ENCODE measurements around the gene UBL3.
A peak's percentile ranks its signal among the peaks of the same experiment; 100 is the strongest.

The UBL3 gene

GRCh38 chr13:29849071-29849631 is 1.3 kb downstream of the UBL3 start:
- DNase-seq (ENCODE audit: insufficient read length, low spot score) (no peak), FAIRE-seq (no peak)
- TF ChIP-seq POLR2A (IDR thresholded peaks at IDR 0.05; ENCODE audit: low read depth, low read length), result no peak

GRCh38 chr13:29847501-29847983 is 2.9 kb downstream of the UBL3 start:
- DNase-seq (ENCODE audit: insufficient read length, low spot score), result no peak
- no peak for FAIRE-seq
- no peak for TF ChIP-seq POLR2A (IDR thresholded peaks at IDR 0.05; ENCODE audit: low read depth, low read length)

GRCh38 chr13:29846475-29847256 is 3.8 kb downstream of the UBL3 start:
- no peak for DNase-seq (ENCODE audit: insufficient read length, low spot score)
- peak; percentile 65 for FAIRE-seq
- no peak for TF ChIP-seq POLR2A (IDR thresholded peaks at IDR 0.05; ENCODE audit: low read depth, low read length)

DNA sequence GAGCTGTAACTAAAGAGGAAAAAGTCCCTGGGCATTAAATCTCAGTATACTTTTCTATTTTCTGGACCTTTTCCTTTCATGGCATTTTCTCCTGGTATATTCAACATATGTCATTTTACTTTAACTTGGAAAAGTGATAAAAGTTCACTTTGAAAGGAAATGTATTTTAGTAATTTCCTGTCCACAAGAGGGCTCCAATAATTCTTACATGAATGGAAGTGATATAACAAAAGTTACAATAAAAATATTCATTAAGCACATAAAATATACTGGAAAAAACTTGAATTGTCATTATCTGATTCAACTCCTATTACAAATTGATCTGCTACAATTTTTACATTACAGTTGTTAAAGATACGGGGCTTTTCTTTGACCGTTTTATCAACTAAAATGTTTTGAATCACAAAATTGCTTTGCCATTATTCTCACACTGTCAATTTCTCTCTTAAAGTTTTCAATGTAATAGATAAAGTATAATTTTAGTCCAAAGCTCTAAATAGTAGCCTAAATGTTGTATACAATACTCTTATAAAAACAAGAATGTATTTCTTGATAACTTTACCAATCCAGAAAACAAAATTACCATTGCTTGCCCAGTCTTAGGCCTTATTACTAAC is 4.9 kb downstream of the UBL3 start:
- TF ChIP-seq POLR2A (IDR thresholded peaks at IDR 0.05; ENCODE audit: low read depth, low read length), result no peak
- no peak for FAIRE-seq
- no peak for DNase-seq (ENCODE audit: insufficient read length, low spot score)

- TF ChIP-seq POLR2A (IDR thresholded peaks at IDR 0.05; ENCODE audit: low read depth, low read length), result no peak
- DNase-seq (ENCODE audit: insufficient read length, low spot score) (no peak), FAIRE-seq (peak; percentile 83)
These were observed 6.0 kb downstream of the UBL3 start for GRCh38 chr13:29844441-29844840.

GRCh38 chr13:29840585-29840984 is 9.8 kb downstream of the UBL3 start:
- DNase-seq (ENCODE audit: insufficient read length, low spot score), result no peak
- TF ChIP-seq POLR2A (IDR thresholded peaks at IDR 0.05; ENCODE audit: low read depth, low read length), result no peak
- FAIRE-seq, result no peak

- no peak for FAIRE-seq
- no peak for DNase-seq (ENCODE audit: insufficient read length, low spot score)
- TF ChIP-seq POLR2A (IDR thresholded peaks at IDR 0.05; ENCODE audit: low read depth, low read length), result no peak
These were observed 14.9 kb downstream of the UBL3 start for GRCh38 chr13:29835280-29836061.

- FAIRE-seq (no peak), DNase-seq (ENCODE audit: insufficient read length, low spot score) (no peak)
- TF ChIP-seq POLR2A (IDR thresholded peaks at IDR 0.05; ENCODE audit: low read depth, low read length), result no peak
These were observed 17.6 kb downstream of the UBL3 start for GRCh38 chr13:29832761-29833298.

GRCh38 chr13:29830000-29830399 is 20.4 kb downstream of the UBL3 start:
- TF ChIP-seq POLR2A (IDR thresholded peaks at IDR 0.05; ENCODE audit: low read depth, low read length), result no peak
- FAIRE-seq (no peak), DNase-seq (ENCODE audit: insufficient read length, low spot score) (no peak)

- FAIRE-seq, result no peak
- no peak for TF ChIP-seq POLR2A (IDR thresholded peaks at IDR 0.05; ENCODE audit: low read depth, low read length)
These were observed 31.3 kb downstream of the UBL3 start for GRCh38 chr13:29819143-29819542.

DNA sequence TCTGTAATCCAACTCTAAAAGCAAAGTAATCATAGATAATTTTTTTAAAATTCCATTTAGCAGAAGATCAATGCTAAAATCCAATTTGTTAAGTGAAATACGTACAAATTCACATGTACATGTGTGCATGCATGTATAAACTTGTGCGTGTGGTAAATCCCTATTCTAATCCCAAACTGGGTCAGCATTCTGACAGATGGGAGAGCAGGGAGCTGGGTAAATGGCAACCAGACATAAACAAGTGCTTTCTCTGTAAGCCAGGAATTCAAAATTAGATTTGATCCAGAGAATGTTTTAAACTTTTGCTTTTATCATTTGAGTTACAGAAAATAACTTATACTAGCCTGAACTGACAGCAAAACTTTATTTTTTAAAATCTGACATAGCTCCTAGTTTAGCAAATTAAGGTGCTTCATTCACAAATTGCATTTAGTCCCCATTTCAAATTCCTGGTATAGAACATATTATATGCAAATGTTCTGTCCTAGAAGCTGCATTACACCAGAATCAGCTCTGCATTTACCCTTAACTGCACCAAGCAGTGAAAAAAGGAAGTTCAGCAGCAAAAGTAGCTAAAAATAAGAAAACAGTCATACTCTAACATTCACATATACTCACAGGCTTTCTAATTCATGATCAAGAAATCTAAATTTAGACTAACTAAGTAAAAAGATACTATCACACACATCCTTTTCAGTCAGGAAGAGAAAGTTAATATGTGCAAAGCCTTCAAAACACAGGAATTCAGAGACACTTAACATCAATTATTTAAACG is 32.6 kb downstream of the UBL3 start:
- FAIRE-seq (no peak), DNase-seq (ENCODE audit: insufficient read length, low spot score) (no peak)
- TF ChIP-seq POLR2A (IDR thresholded peaks at IDR 0.05; ENCODE audit: low read depth, low read length), result no peak

More at GRCh38 chr13:29819143-29819542, 31.3 kb downstream of the UBL3 start:
- DNase-seq (ENCODE audit: insufficient read length, low spot score), result no peak

- FAIRE-seq, result no peak
- DNase-seq (ENCODE audit: insufficient read length, low spot score), result no peak
- no peak for TF ChIP-seq POLR2A (IDR thresholded peaks at IDR 0.05; ENCODE audit: low read depth, low read length)
These were observed 33.7 kb downstream of the UBL3 start for GRCh38 chr13:29816715-29817114.

DNA sequence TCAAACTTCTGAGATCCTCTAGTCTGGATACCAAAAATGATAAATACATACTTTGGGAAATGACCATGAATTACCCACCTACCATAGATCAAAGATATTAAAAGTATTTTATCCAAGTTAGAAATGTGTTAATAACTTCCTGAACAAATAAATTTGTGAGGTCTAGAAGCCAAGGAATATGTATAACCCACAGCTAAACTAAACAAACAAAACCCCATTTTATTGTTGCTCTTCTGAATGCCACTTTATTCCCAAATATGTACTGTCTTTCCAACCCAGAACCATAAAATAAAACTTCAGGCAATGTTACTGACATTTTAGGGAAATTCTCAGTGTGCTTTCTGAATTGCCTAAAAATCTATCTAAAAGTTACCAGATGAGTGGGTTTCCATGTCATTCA is 35.1 kb downstream of the UBL3 start:
- TF ChIP-seq POLR2A (IDR thresholded peaks at IDR 0.05; ENCODE audit: low read depth, low read length), result no peak
- DNase-seq (ENCODE audit: insufficient read length, low spot score) (no peak), FAIRE-seq (no peak)
